ENCODE data around the gene ZNF446.
"Not testable (repeated sequence)": the region's sequence is repeated elsewhere in the genome, so short reads cannot be mapped to it uniquely, and the experiment has no call there.

ZNF446 gene

DNA sequence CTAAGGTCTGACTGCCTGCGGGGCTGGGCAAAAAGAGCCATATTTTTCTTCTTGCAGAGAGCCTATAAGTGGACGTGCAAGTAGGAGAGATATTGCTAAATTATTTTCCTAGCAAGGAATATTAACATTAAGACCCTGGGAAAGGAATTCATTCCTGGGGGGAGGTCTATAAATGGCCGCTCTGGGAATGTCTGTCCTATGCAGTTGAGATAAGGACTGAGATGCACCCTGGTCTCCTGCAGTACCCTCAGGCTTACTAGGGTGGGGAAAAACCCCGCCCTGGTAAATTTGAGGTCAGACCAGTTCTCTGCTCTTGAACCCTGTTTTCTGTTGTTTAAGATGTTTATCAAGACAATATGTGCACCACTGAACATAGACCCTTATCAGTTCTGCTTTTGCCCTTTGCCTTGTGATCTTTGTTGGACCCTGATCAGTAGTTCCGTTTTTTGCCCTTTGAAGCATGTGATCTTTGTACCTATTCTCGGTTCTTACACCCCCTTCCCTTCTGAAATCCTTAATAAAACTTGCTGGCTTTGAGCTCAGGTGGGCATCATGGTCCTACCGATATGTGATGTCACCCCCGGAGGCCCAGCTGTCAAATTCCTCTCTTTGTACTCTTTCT is 31.6 kb downstream of the ZNF446 start:
- DNase-seq: not testable (repeated sequence)

DNA sequence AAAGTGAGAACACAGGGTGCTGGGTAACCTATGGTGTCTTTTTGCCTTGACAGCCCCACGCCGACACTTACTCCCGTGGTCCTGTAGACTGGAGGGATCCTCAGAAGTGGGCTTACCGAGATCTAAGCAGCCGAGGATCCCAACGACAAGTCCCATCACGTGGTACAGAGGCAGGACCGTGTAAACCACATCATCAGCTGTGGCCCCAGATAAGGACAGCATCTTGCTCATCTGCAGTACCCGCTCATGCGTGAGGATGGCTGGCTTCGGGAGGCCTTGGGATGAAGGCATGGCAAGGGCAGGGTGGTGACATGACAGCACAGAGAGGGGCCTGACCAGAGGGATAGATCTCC is 33.6 kb downstream of the ZNF446 start:
- no peak for DNase-seq

DNA sequence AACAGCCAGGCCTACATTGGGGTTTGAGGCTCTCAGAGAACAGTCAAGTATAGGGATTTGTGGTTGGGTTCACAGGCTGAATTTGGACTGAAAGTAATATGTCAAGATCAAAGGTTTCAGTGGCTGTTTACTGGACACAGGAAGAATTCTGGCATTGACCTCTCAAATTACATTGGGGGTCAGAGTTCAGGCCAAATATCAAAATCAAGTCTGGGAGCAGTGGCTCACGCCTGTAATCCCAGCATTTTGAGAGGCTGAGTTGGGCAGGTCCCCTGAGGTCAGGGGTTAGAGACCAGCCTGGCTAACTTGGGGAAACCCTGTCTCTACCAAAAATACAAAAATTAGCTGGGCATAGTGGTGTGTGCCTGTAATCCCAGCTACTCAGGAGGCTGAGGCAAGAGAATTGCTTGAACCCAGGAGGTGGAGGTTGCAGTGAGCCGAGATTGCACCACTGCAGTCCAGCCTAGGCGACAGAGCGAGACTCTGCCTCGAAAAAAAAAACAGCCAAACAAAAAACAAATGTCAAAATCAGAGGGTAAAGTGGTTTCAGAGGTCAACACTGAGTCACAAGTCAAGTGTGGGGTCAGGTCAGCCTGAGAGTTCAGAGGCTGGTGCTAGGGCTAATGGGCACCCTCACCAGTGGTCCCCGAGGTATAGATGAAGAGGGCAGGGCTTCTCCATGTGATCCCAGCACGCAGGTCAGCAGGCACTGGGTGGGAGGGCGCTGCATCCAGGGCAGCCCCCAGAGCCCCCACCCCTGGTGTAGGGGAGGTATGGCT is 34.1 kb downstream of the ZNF446 start:
- DNase-seq: no peak

DNA sequence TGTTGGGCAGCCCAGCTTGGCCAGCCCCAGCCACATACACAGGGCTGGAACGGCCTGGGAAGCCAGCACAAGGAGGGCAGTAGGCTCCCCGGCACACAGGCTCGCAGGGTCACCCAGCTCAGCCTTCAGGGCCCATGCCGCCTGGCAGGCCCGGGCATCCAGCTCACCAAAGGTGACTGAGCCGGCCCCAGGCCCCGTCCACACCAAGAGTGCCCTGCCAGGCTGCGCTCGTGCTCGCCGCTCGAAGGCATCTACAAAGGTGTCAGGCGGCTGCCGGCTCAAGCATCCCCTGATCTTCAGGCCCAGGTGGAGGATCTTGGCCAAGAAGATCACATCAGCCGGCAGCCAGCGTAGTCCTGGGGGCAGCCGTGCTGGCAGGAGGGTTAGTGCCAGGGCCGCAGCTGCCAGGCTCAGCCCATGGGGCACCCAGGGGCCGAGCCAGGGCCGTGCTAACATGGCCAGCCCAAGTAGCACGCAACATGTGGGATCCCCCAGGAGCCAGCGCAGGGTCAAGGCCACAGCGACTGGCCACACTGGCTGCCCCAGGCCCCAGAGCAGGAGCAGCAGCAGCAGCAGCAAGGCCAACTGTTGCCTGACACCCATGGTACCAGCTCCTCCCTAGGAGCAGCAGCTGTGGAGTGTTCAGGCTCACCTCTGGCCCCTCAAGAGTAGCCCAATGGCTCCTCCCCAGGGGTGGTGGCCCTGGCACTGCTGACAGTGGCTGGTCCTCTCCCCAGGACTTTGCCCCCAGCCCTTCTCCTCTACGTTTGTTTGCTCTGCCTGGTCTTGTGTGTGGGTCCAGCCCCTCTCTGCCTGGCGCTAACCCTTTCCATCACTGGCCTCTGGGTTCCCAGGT is 35.4 kb downstream of the ZNF446 start, which contains the start of gene SLC27A5:
Gene SLC27A5, minus strand, starts transcription at position 640 of the 856 bp plus-strand sequence. Its CDS starts 37 bp downstream, at position 603.
- DNase-seq: no peak

DNA sequence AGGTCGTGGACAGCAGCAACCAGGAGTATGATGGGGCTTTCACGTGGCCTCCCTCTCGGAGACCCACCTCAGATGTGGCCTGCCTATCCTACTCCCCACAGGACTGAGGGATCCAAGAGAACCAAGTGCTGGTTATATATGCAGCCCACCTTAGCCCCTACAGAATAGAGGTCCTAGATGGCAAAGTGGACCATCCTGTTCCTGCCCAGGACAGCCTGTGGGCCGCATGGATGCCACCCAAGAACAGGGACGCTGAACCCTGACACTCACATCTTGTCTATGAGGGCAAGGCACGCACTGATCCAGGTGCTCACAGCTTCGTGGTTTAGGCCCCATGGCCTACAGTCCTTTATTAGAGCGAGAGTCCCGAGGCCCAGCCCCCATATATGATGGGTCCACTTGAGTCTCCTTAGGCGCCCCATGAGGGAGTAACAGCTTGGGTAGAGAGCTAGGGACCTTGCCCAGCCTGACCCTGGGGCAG is 37.1 kb downstream of the ZNF446 start:
- DNase-seq: no peak

DNA sequence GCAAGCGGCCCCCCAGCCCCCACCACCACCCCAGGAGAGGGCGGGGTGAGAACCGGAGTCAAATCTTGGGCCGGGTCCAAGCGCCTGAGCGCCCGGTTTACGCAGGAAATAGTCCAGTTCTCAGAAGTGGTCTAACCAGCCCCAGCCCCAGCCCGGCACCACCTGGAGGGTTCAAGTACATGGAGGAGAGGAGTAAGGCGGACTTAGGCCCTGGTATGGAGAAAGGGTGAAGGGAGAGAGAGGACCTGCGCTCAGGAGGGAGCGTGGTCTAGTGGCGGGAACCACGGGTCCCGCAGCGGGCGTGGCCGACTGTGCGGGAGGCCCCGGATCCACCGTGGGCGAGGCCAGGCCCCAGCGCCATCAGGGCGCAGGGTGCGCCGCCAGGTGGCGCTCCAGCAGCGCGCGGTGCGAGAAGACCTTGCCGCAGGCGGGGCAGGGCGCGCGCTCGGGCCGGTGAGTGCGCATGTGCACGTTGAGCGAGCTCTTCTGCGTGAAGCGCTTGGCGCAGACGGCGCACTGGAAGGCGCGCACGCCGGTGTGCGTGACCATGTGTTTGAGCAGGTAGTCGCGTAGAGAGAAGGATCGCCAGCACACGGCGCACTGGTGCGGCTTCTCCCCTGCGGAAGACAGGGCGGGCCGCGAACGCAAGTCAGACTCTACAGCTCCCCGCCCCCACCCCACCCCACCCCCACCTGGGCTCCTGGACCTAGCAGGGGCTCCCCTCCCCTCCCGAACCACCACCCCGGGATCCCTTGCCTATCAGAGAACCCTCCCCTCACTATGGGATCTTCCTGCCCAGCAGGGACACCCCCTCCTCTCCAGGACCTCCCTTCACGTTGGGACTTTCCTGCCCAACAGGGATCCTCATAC is 37.8 kb downstream of the ZNF446 start:
- DNase-seq: peak; percentile 97

DNA sequence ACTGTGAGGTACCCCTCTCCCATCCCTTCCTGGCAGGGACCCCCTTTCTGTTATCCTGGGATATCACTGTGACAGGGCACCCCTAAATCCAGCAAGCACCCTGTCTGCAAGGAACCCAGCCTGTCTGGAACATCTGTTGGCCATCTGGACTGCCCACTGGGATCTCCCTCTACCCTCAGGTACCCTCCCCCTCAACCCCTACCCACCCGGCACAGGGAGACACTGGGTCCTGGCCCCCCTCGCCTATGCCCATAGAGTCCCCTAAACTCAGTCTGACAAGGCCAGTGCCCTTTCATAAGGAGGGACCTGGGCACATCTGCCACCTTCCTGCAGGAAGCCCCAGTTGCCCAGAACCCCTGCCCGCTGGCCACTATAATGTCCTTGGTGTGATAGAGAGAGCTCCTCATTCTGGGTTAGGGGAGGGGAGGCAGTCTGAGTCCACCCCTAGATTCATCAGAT is 38.4 kb downstream of the ZNF446 start:
- DNase-seq: no peak

DNA sequence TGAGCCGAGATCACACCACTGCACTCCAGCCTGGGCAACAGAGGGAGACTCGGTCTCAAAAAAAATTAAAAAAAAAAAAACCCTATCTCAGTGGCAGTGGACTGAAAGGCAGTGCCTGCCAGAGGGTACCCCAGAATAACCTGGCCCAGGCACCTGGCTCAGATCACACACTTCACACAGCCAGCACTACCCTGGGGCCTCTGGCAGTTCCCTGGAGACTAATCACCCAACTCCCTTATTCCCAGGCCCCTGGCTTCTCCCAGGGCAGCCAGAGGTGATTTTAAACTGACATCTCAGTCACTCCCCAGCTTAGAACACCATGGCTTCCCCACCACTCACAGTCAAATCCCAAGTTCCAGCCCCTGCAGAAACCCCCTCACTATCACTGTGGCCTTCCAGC is 39.1 kb downstream of the ZNF446 start:
- DNase-seq: no peak

DNA sequence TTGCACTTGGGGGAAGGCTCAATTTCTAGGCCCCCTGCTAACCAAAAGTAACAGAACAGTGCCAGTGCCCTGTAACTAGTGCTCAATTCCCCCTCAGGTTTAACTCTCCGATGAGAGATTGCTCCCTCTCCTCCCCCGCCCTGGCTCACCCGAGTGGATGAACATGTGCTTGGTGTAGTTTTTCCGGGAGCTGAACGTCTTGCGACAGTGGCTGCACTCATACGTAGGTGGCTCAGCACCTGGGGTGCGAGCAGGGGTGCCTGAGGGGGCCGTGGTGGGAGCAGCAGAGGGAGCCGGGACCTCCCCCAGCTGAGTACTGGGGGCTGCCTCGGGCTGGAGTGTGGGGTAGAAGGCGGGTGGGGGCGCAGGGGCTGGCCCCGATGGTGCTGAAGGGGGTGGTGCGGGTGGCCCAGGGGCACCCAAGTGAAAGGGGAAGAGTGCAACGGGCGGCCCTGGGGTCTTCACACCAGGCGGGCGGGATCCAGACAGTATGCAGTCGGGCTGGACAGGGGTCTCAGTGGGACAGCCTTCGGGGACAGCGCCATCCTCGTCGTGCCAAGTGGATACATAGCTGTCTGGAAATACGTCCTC is 40.2 kb downstream of the ZNF446 start:
- DNase-seq: no peak

DNA sequence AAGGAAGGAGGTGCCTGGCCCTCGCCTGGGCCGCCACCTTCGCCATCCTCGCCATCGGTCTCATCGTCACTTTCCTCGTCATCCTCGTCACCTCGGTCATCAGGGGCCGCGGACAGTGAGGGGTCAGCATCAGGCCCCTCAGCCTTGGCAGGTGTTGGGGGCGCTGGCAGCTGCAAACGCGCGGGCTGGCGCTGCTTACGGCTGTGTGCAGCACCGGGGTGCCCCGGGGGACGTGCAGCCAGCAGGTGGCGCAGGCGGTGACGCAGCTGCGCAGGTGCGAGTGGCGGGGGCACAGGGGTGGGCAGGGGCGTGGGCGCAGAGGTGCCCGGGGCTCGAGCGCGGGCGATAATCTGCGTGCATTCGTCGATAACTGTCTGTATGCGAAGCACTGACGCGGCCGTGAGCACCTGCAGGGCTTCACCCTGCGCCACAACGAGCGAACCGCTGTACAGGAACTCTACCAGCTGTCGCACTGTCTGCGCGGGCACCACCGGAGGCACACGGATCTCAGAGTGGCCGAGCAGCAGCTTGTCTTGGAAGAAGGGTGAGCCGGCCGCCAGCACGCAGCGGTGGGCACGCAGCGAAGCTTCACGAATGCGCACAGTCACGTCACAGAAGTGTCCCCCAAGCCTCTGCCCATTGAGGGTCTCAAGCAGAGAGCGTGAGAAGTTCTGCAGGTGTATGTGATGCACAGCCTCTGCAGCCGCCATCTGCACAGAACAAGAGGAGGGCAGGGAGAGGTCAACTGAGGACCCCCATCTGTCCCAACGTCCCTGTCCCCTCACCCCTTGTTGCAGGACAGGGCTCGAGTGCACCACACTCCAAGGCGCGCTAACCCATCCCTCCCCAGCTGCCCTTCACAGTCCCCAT is 41.0 kb downstream of the ZNF446 start:
- DNase-seq: no peak

DNA sequence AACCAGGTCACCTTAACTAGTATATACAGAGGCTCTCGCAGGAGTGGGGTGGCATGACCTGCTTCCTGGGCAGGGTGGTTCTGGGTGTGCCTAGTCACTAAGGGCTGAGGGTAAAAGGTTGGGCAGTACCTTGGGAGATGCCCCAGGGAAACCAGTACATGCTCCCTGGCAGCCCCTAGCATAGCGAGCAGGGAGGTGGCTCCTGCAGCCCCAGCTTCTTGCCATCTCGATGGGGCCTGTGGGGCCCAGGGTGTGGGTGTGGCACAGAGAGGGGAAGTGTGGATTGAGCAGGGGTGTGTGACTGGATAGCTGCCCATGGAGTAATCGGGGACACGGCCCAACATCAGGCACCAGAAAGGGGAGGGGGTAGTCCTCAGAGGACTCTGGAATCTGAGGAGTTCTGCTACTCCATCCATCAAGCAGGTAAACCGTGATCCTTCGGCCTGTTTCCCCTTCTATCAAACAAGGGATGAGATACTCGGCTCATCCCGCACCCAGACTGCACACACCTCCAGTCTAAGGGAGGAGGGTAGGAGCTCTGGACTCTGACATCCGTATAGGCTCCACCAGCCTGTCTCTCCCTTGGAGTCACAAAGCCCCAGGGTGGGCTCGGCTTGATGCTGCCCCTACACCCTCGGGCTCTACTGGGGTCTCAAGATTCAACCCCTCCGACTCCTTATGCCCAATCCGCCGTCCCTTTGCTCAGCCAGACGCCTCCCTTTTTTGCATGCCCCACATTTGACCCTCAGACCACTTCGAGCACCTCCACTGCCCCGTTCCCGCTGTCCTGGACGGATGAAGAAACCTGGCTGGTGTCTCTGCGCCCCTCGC is 42.3 kb downstream of the ZNF446 start:
- peak; percentile 66 for DNase-seq

DNA sequence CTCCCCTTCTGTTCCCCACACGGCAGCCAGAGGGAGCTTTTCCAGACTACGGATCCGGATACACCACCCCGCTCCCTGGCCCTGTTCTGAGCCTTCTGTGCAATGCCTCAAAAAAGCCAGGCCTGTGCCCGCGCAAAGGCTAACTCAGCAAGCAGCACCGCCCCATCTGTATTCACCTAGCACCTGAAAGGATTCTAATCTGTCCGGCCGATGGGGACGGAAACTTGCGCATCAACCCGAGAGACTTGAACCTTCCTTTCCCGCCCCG is 42.9 kb downstream of the ZNF446 start:
- peak; percentile 71 for DNase-seq

DNA sequence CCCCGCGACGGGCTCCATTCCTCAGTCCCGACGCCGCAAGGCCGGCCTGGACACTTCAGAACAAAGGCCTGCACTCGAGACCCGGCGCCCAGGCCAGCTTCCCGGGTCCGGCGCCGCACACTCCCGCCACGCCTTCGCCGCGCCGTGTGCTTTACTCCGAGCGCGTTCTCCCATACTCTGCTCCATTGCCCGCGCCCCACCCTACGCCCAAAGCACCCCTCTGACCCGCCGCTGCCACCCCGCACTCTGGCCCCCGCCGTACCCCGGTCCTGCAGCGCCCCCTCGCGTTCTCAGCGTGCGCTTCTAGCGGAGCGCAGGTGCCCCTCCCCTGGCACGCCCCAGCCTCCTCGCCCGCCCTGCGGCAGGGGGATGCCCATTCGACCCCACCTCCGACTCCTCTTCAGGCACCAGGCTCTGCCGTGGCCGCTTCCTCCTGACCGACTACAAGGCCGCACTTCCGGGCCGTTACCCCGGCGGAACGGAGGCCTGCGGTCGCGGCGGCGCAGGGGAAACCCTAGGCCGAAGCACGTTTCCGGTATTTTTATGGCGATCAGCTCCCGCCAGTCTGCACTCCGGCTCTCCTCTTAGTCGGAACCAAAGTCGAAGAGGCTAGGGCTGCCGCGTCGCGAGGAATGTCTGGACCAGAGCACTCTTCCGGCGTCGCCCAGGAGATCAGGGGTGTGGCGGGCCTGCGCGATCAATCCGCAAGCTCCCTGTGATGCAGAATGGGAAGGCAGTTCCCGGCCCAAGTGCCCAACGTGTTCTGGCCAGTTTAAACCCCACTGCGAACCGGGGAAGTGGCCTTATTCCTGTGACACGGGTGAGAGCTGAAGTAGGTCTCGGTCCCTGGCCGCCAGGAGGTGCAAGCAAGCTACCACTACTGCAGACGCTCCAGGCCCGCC is 43.5 kb downstream of the ZNF446 start, which contains the start of gene ZBTB45:
Gene ZBTB45, minus strand, starts transcription at position 456 of the 902 bp plus-strand sequence. CDS start 2,137 bp downstream, outside the sequence.
- DNase-seq: peak; percentile 99

DNA sequence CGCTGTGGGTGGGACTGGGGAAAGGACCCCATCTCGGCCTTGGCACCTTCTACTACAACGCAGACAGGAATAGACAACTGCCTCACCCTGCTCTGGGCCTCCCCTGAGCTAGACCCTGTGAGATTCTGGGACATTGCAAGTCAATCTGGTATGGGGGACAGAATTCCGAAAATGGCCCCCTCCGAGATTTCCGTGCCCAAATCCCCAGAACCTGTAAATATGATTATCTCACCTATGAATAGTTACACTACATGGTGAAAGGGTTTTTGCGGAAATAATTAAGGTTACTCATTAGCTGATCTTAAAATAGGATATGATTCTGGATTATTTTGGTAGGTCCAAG is 44.1 kb downstream of the ZNF446 start:
- DNase-seq: no peak

DNA sequence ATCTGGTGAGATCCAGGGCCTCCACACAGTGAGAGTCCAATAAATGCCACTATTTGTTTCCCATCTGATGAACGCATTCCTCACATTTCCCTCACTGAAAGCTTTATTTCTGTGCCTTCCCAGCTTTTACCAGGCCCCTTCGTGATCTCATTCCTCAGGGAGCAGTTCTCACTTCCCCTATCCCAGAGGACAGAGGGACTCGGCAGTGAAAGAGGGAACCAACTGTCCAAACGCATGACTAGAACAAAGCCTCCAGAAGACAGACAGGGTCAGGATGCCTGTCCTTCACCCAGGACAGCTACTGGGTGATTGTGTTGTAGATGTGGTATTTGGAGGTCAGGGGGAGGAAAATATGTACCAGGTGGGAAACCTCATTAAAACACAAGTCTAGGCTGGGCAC is 45.5 kb downstream of the ZNF446 start:
- peak; percentile 43 for DNase-seq

DNA sequence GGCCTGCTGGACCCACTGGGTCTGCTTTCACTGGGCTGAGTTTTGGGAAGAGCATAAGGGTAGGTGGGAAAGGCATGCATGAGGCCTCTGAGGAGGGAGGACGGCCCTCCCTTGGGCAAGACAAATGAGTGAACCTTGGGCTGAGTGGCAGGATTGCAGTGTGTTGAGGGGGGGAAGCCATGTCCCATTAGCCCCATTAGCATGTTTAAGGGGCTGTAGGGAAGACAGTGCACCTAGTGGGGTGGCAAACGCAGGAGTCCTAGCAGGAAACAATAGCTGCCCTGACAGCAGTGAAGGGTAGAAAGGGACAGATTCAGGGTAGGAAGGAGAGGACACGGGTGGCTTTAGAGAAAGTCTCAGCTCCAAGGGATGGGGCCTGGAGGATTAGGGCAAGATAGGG is 46.6 kb downstream of the ZNF446 start:
- DNase-seq: no peak

DNA sequence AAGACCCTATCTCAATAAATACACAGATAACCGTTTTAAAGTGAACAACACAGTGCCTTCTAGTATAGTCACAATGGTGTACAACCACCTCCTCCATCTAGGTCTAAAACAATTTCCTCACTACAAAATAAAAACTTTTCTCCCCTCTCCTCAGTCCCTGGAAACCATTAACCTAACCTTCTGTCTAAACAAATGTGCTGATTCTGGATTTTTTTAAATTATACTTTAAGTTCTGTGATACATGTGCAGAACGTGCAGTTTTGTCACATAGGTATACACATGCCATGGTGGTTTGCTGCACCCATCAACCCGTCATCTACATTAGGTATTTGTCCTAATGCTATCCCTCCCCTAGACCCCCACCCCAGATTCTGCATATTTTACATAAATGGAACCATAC is 53.3 kb downstream of the ZNF446 start:
- no peak for DNase-seq
